Neural progenitor cell (in vitro differentiated cells): ENCODE data around the gene DRD1. TPM values are rescaled to one million over a fixed set of nuclear protein-coding genes. Genes with fewer than 3 reads are reported as not detected.
A peak's percentile ranks its signal among the peaks of the same experiment; 100 is the strongest.

Experiments
- DNase-seq: peaks from one replicate; pipeline ENCODE4 v3.0.0-alpha.2; 2016; ENCODE audit warnings: low spot score
- H2AFZ ChIP-seq: fragments of 200-600 bp; sonication (generic); replicated peaks from 2 replicates; pipeline ENCODE4 v1.6.1; 2016; ENCODE audit warnings: antibody characterized with exemption
- H3F3A ChIP-seq: fragments of 200-600 bp; sonication (generic); 2 replicates; pipeline ENCODE4 v1.6.1; 2016; ENCODE audit warnings: antibody characterized with exemption, low read depth
- H3K27ac ChIP-seq: fragments of 200-600 bp; sonication (generic); 2 replicates; pipeline ENCODE4 v1.5.1; 2016; ENCODE audit warnings: mild to moderate bottlenecking
- H3K27me3 ChIP-seq: fragments of 200-600 bp; sonication (generic); 2 replicates; pipeline ENCODE4 v1.6.1; 2016; ENCODE audit warnings: mild to moderate bottlenecking, moderate library complexity
- H3K36me3 ChIP-seq: fragments of 200-600 bp; sonication (generic); 2 replicates; pipeline ENCODE4 v1.5.1; 2016
- H3K4me1 ChIP-seq: fragments of 200-600 bp; sonication (generic); 2 replicates; pipeline ENCODE4 v1.6.1; 2016; ENCODE audit warnings: mixed run types
- H3K4me2 ChIP-seq: fragments of 200-600 bp; sonication (generic); 2 replicates; pipeline ENCODE4 v1.6.1; 2016
- H3K4me3 ChIP-seq: fragments of 200-600 bp; sonication (generic); 2 replicates; pipeline ENCODE4 v1.5.1; 2016
- H3K79me2 ChIP-seq: fragments of 200-600 bp; sonication (generic); 2 replicates; pipeline ENCODE4 v1.6.1; 2016; ENCODE audit warnings: low read depth
- H3K9ac ChIP-seq: fragments of 200-600 bp; sonication (generic); 2 replicates; pipeline ENCODE4 v1.6.1; 2016
- H3K9me3 ChIP-seq: fragments of 200-600 bp; sonication (generic); 2 replicates; pipeline ENCODE4 v1.5.1; 2016; ENCODE audit warnings: low read depth
- H4K20me1 ChIP-seq: fragments of 200-600 bp; sonication (generic); 2 replicates; pipeline ENCODE4 v1.6.1; 2016; ENCODE audit warnings: low read depth
- H3K27ac Mint-ChIP-seq: 3 replicates; pipeline ENCODE4 v1.8.0; 2021; ENCODE audit warnings: mixed read lengths
- H3K27me3 Mint-ChIP-seq: 2 replicates; pipeline ENCODE4 v1.8.0; 2022; ENCODE audit warnings: low read depth, mild to moderate bottlenecking, inconsistent platforms, moderate library complexity, mixed read lengths; ENCODE audit not compliant: insufficient read depth
- H3K36me3 Mint-ChIP-seq: 3 replicates; pipeline ENCODE4 v1.8.0; 2021; ENCODE audit warnings: mixed read lengths
- H3K4me1 Mint-ChIP-seq: 3 replicates; pipeline ENCODE4 v1.8.0; 2021; ENCODE audit warnings: mixed read lengths
- H3K4me3 Mint-ChIP-seq: 3 replicates; pipeline ENCODE4 v1.8.0; 2021; ENCODE audit warnings: mild to moderate bottlenecking, moderate library complexity, mixed read lengths
- H3K9me3 Mint-ChIP-seq: 3 replicates; pipeline ENCODE4 v1.8.0; 2020; ENCODE audit warnings: mixed read lengths
- EZH2 ChIP-seq: fragments of 200-600 bp; sonication (generic); IDR thresholded peaks from 2 replicates; pipeline ENCODE4 v1.6.1; 2017; ENCODE audit warnings: antibody characterized with exemption, mild to moderate bottlenecking, moderate library complexity
- EZH2phosphoT487 ChIP-seq: fragments of 200-600 bp; sonication (generic); IDR thresholded peaks from 2 replicates; pipeline ENCODE4 v1.6.1; 2017; ENCODE audit warnings: antibody characterized with exemption
- total RNA-seq: library from RNA; depleted of rRNA; stranded (reverse); fragments of >200 nt; gene quantifications from 2 replicates; pipeline ENCODE4 v1.2.3, GENCODE V29; 2015; ENCODE audit warnings: low replicate concordance
- TF ChIP-seq, protein P1 (sequence below): fragments of 200-600 bp; sonication (generic); IDR thresholded peaks from 2 replicates; pipeline ENCODE4 v1.5.1; 2017; ENCODE audit warnings: antibody characterized with exemption, mild to moderate bottlenecking

The DRD1 gene
- total RNA-seq, 1 donor from 2014 or later: not detected

DNA sequence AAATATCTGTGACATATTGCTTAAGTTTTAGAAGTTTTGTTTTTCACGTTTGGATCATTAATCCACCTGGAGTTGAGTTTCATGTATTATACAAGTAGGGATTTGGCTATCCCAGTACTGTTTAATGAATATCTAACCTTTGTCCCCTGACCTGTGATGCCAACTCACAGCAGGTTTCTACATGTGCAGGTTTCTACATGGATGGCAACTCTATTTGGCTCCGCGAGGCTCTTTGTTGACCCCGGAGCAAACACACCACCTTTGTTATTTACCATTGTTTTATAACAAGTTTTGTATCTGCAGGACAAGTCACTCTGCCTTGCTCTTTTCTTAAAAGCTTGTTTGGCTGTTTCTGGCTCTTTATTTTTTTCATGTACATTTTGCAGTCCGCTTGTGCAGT, 33.5 kb upstream of the DRD1 start:
- H3F3A ChIP-seq: no peaks in the 10 kb centered on the region

DNA sequence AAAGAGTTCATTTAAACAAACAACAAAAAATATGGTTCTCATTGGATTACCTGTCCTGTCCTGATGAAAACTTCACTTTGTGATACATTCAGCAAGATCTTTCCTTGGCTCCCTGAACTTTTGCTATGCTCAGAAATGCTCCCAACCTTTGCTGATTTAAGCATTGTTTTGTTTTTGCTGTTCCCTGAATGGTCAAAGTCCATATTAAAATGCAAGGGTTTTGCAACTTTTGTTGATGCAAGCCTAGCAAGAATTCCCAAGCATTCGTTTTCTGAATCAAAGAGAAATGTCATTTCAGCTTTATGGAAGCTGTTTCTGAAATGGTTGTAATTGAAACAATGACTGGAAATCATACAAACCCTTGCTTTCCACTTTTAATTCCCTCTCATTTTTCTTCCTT, 31.3 kb upstream of the DRD1 start:
- Histone ChIP-seq H3K9ac (no peak overlapping the region), H3K27ac (no peak overlapping the region), H2AFZ (no peak overlapping the region), H3K27me3 (peaks cover 21% of the 10 kb centered on the region), H3K36me3 (no peaks in the 10 kb centered on the region), H3K4me2 (no peak overlapping the region), H3F3A (peaks cover 6% of the 10 kb centered on the region), H3K9me3 (no peaks in the 10 kb centered on the region), H3K4me1 (peaks cover 18% of the 10 kb centered on the region), H3K4me3 (no peak overlapping the region), H3K79me2 (peaks cover 17% of the 10 kb centered on the region), H4K20me1 (peaks cover 10% of the 10 kb centered on the region)
- peaks cover 6% of the 10 kb centered on the region for H3K36me3 Mint-ChIP-seq
- H3K4me1 Mint-ChIP-seq: peaks cover 16% of the 10 kb centered on the region
- H3K4me3 Mint-ChIP-seq: no peak overlapping the region
- no peak overlapping the region for H3K27ac Mint-ChIP-seq
- H3K27me3 Mint-ChIP-seq: peaks cover 13% of the 10 kb centered on the region
- DNase-seq: no peak
- H3K9me3 Mint-ChIP-seq: no peaks in the 10 kb centered on the region
- TF ChIP-seq, protein P1, sequence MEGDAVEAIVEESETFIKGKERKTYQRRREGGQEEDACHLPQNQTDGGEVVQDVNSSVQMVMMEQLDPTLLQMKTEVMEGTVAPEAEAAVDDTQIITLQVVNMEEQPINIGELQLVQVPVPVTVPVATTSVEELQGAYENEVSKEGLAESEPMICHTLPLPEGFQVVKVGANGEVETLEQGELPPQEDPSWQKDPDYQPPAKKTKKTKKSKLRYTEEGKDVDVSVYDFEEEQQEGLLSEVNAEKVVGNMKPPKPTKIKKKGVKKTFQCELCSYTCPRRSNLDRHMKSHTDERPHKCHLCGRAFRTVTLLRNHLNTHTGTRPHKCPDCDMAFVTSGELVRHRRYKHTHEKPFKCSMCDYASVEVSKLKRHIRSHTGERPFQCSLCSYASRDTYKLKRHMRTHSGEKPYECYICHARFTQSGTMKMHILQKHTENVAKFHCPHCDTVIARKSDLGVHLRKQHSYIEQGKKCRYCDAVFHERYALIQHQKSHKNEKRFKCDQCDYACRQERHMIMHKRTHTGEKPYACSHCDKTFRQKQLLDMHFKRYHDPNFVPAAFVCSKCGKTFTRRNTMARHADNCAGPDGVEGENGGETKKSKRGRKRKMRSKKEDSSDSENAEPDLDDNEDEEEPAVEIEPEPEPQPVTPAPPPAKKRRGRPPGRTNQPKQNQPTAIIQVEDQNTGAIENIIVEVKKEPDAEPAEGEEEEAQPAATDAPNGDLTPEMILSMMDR: no peak
- no peak for TF ChIP-seq EZH2phosphoT487
- no peak for TF ChIP-seq EZH2

More for the DNA sequence above, 33.5 kb upstream of the DRD1 start:
- Mint-ChIP-seq H3K27ac (no peak overlapping the region), H3K27me3 (peaks cover 13% of the 10 kb centered on the region), H3K9me3 (peaks cover 11% of the 10 kb centered on the region), H3K4me1 (peaks cover 21% of the 10 kb centered on the region), H3K36me3 (peaks cover 25% of the 10 kb centered on the region), H3K4me3 (peak overlapping the region; percentile 86)
- Histone ChIP-seq H3K79me2 (peaks cover 39% of the 10 kb centered on the region), H3K4me3 (no peak overlapping the region), H3K4me2 (peak overlapping the region; percentile 89), H2AFZ (no peak overlapping the region), H4K20me1 (peaks cover 31% of the 10 kb centered on the region), H3K9me3 (no peaks in the 10 kb centered on the region), H3K4me1 (peaks cover 11% of the 10 kb centered on the region), H3K27me3 (peaks cover 21% of the 10 kb centered on the region), H3K36me3 (no peaks in the 10 kb centered on the region), H3K9ac (no peak overlapping the region), H3K27ac (no peak overlapping the region)
- no peak for DNase-seq
- no peak for TF ChIP-seq EZH2
- TF ChIP-seq, protein P1: no peak
- no peak for TF ChIP-seq EZH2phosphoT487

DNA sequence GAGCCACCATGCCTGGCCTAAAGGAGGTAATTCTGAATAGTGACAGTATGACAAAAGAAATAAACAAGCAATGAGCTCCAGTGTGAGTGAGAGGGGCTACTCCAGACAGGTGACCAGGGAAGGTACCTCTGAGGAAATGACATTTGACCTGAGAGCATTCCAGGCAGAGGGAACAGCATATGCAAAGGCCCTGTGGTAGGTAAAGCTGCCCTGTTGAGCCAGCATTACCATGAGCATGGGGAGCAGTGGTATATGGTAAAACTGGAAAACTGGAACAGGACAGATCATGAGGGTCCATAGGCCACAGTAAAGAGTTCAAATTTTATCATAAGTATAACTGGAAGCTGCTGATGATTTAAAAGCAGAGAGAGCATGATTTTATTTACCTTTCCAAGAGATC, 28.4 kb upstream of the DRD1 start:
- no peak overlapping the region for H3K27ac Mint-ChIP-seq
- Histone ChIP-seq H3K9ac (no peak overlapping the region), H3K9me3 (no peaks in the 10 kb centered on the region), H3K4me1 (peaks cover 7% of the 10 kb centered on the region), H3K4me2 (no peak overlapping the region), H3K27ac (no peak overlapping the region), H3K4me3 (no peak overlapping the region), H2AFZ (no peak overlapping the region), H4K20me1 (no peaks in the 10 kb centered on the region), H3F3A (peaks cover 8% of the 10 kb centered on the region), H3K27me3 (peaks cover 13% of the 10 kb centered on the region), H3K36me3 (no peaks in the 10 kb centered on the region), H3K79me2 (no peaks in the 10 kb centered on the region)
- TF ChIP-seq EZH2phosphoT487 (no peak), EZH2 (no peak)
- TF ChIP-seq, protein P1: no peak
- H3K4me1 Mint-ChIP-seq: peaks cover 5% of the 10 kb centered on the region
- H3K4me3 Mint-ChIP-seq: no peak overlapping the region
- H3K36me3 Mint-ChIP-seq: no peaks in the 10 kb centered on the region
- H3K27me3 Mint-ChIP-seq: peaks cover 10% of the 10 kb centered on the region
- no peaks in the 10 kb centered on the region for H3K9me3 Mint-ChIP-seq
- DNase-seq: no peak
